HL-60 (cell line): Measurements from ENCODE around the gene EYS.

Experiments used
- GABPA ChIP-seq: IDR thresholded peaks from 2 replicates; pipeline ENCODE4 v1.6.1; 2012; ENCODE audit warnings: low read depth
- POLR2AphosphoS5 ChIP-seq: IDR thresholded peaks from 2 replicates; pipeline ENCODE4 v1.6.1; 2012; ENCODE audit warnings: low read depth
- SPI1 ChIP-seq: IDR thresholded peaks from 2 replicates; pipeline ENCODE4 v1.6.1; 2012; ENCODE audit warnings: low read depth, mild to moderate bottlenecking, borderline replicate concordance
- TF ChIP-seq, protein P1 (sequence below): IDR thresholded peaks from one replicate; pipeline ENCODE4 v1.5.1; 2011; ENCODE audit warnings: low read length, control low read depth, inconsistent platforms; ENCODE audit not compliant: insufficient read depth
- TF ChIP-seq, protein P2 (sequence below): IDR thresholded peaks from 2 replicates; pipeline ENCODE4 v1.6.1; 2012; ENCODE audit warnings: low read depth; ENCODE audit not compliant: insufficient replicate concordance

DNA sequence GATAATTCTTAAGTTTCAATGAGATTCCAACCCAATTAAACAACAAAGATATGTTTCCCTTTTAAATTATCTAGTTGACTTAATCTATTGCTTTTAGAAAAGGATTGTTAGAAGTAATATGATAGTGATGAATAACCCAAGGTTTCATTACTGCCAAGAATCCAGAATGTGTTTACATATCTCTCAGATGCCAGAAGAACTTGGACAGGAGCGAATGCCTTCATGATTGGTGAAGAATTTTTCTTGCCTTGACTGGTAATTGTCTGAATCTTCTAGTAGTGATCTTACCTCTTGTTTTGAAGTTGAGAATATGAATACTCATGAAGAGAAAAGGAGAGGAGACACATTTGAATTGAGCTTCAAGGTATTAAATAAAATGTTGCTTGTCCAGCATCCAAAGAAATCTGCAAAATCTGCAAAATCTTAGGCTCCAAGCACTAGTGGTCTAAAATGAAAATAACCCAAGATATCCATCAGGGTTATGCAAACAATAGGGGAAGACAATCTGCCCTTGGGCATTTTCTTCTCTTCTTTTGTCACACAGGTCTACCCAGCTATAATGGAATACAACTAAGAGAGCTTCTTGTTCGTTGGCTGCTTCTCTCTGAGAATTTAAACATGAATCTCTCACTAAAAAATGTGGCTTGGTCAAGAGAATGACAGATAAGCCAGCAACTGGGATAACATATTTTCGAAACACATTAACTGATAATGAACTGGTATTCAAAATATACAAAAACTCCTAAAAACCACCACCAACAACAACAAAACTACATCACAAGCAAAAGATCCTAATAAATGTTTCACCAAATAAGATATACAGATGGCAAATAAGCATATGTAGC is 928.9 kb downstream of the EYS start:
- TF ChIP-seq, protein P1, sequence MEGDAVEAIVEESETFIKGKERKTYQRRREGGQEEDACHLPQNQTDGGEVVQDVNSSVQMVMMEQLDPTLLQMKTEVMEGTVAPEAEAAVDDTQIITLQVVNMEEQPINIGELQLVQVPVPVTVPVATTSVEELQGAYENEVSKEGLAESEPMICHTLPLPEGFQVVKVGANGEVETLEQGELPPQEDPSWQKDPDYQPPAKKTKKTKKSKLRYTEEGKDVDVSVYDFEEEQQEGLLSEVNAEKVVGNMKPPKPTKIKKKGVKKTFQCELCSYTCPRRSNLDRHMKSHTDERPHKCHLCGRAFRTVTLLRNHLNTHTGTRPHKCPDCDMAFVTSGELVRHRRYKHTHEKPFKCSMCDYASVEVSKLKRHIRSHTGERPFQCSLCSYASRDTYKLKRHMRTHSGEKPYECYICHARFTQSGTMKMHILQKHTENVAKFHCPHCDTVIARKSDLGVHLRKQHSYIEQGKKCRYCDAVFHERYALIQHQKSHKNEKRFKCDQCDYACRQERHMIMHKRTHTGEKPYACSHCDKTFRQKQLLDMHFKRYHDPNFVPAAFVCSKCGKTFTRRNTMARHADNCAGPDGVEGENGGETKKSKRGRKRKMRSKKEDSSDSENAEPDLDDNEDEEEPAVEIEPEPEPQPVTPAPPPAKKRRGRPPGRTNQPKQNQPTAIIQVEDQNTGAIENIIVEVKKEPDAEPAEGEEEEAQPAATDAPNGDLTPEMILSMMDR: no peak
- no peak for TF ChIP-seq POLR2AphosphoS5
- TF ChIP-seq, protein P2, sequence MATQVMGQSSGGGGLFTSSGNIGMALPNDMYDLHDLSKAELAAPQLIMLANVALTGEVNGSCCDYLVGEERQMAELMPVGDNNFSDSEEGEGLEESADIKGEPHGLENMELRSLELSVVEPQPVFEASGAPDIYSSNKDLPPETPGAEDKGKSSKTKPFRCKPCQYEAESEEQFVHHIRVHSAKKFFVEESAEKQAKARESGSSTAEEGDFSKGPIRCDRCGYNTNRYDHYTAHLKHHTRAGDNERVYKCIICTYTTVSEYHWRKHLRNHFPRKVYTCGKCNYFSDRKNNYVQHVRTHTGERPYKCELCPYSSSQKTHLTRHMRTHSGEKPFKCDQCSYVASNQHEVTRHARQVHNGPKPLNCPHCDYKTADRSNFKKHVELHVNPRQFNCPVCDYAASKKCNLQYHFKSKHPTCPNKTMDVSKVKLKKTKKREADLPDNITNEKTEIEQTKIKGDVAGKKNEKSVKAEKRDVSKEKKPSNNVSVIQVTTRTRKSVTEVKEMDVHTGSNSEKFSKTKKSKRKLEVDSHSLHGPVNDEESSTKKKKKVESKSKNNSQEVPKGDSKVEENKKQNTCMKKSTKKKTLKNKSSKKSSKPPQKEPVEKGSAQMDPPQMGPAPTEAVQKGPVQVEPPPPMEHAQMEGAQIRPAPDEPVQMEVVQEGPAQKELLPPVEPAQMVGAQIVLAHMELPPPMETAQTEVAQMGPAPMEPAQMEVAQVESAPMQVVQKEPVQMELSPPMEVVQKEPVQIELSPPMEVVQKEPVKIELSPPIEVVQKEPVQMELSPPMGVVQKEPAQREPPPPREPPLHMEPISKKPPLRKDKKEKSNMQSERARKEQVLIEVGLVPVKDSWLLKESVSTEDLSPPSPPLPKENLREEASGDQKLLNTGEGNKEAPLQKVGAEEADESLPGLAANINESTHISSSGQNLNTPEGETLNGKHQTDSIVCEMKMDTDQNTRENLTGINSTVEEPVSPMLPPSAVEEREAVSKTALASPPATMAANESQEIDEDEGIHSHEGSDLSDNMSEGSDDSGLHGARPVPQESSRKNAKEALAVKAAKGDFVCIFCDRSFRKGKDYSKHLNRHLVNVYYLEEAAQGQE: no peak
- TF ChIP-seq GABPA: no peak
- TF ChIP-seq SPI1: no peak
